ENCODE results near the gene ZNF786.
A peak's percentile ranks its signal among the peaks of the same experiment; 100 is the strongest.

The ZNF786 gene

GRCh38 chr7:149028346-149029109 is 62.0 kb downstream of the ZNF786 start, which contains the start of gene PDIA4:
Gene PDIA4, minus strand, starts transcription at chr7:149028505. Its CDS starts 97 bp downstream, at chr7:149028408.
- Histone ChIP-seq H3K4me3 (peak within 1 kb of the TSS; percentile 73 to 82), H3K9me3 (no peaks in the 10 kb centered on the region), H3K4me1 (peaks cover 0 to 23% (median 19%) of the 10 kb centered on the region in 4 donors), H3K27me3 (no peaks in the 10 kb centered on the region), H3K27ac (peak within 1 kb of the TSS; percentile 76 to 90), H3K36me3 (no peaks in the 10 kb centered on the region)
- DNase-seq, result peak; percentile 99 to 100
- intact Hi-C loops (cut with DNase I; ENCODE audit: low total_unique reads), result loop anchor here (2.0 to 5.0 kb wide), 2 partner anchors 34 to 41 kb away; no protein-coding TSS in a partner anchor
- peak in 1 of 2 experiments; percentile 26 for TF ChIP-seq CTCF (IDR thresholded peaks at IDR 0.05)

- peak overlapping the region; percentile 76 to 90 for H3K27ac ChIP-seq
- H3K4me1 ChIP-seq, result peaks cover 0 to 23% (median 19%) of the 10 kb centered on the region in 4 donors
- peak in 1 of 2 donors; percentile 28 for DNase-seq
Observed at GRCh38 chr7:149027611-149028345, 62.7 kb downstream of the ZNF786 start.

GRCh38 chr7:149027055-149027454 is 63.5 kb downstream of the ZNF786 start:
- Histone ChIP-seq H3K27ac (peak overlapping the region in 1 of 2 donors; percentile 90), H3K4me3 (peak overlapping the region; percentile 73 to 82), H3K27me3 (no peaks in the 10 kb centered on the region), H3K36me3 (no peaks in the 10 kb centered on the region), H3K4me1 (peaks cover 0 to 23% (median 19%) of the 10 kb centered on the region in 4 donors), H3K9me3 (no peaks in the 10 kb centered on the region)
- no peak for DNase-seq
- intact Hi-C loops (cut with DNase I; ENCODE audit: low total_unique reads), result loop anchor here (5.0 kb wide), 1 partner anchor 40 kb away; no protein-coding TSS in a partner anchor
- TF ChIP-seq CTCF (IDR thresholded peaks at IDR 0.05), result no peak

More at GRCh38 chr7:149027611-149028345, 62.7 kb downstream of the ZNF786 start:
- intact Hi-C loops (cut with DNase I; ENCODE audit: low total_unique reads), result loop anchor here (2.0 to 5.0 kb wide), 2 partner anchors 35 to 40 kb away; no protein-coding TSS in a partner anchor
- no peaks in the 10 kb centered on the region for H3K36me3 ChIP-seq
- TF ChIP-seq CTCF (IDR thresholded peaks at IDR 0.05), result no peak
- H3K4me3 ChIP-seq, result peak overlapping the region; percentile 73 to 82
- no peaks in the 10 kb centered on the region for H3K27me3 ChIP-seq
- no peaks in the 10 kb centered on the region for H3K9me3 ChIP-seq

- no peaks in the 10 kb centered on the region for H3K27me3 ChIP-seq
- no peak overlapping the region for H3K27ac ChIP-seq
- no peak overlapping the region for H3K4me3 ChIP-seq
- H3K4me1 ChIP-seq, result peaks cover 0 to 17% (median 16%) of the 10 kb centered on the region in 4 donors
- no peak for TF ChIP-seq CTCF (IDR thresholded peaks at IDR 0.05)
- DNase-seq, result no peak
- peaks cover 13 to 20% (median 18%) of the 10 kb centered on the region in 3 donors for H3K36me3 ChIP-seq
- intact Hi-C loops (cut with DNase I; ENCODE audit: low total_unique reads), result no loop called here
- no peaks in the 10 kb centered on the region for H3K9me3 ChIP-seq
Observed at GRCh38 chr7:149023662-149024061, 66.9 kb downstream of the ZNF786 start.

- Histone ChIP-seq H3K27ac (no peak overlapping the region), H3K36me3 (peaks cover 13 to 28% (median 26%) of the 10 kb centered on the region in 3 donors), H3K4me3 (no peak overlapping the region), H3K9me3 (no peaks in the 10 kb centered on the region), H3K4me1 (peaks cover 0 to 17% (median 16%) of the 10 kb centered on the region in 4 donors), H3K27me3 (no peaks in the 10 kb centered on the region)
- intact Hi-C loops (cut with DNase I; ENCODE audit: low total_unique reads), result no loop called here
- no peak for DNase-seq
- no peak for TF ChIP-seq CTCF (IDR thresholded peaks at IDR 0.05)
Observed at GRCh38 chr7:149022756-149023360, 67.7 kb downstream of the ZNF786 start.

All from tibial artery (tissue), 4 donors.